ENCODE results near the gene SCARB1. TPM values are rescaled to one million over a fixed set of nuclear protein-coding genes. Genes with fewer than 3 reads are reported as not detected.

SCARB1 gene
- total RNA-seq, 1 experiment from 2014 or later, result 31.3 TPM

- Mint-ChIP-seq H3K4me3 (no peak overlapping the region), H3K36me3 (ENCODE audit: insufficient read depth in 1 of 3, low read depth in 3 of 3) (peaks cover 2 to 4% (median 3%) of the 10 kb centered on the region in 3 experiments; a peak in 3 of 7 replicates), H3K4me1 (peaks cover 26 to 36% of the 10 kb centered on the region in 2 experiments), H3K27ac (peak overlapping the region in 1 of 3 experiments; percentile 94; a peak in 1 of 7 replicates), H3K9me3 (no peaks in the 10 kb centered on the region), H3K27me3 (ENCODE audit: low read depth) (peaks cover 29% of the 10 kb centered on the region)
- no peak overlapping the region for H2BK12ac ChIP-seq (ENCODE audit: insufficient read length, low read depth, low read length)
- no peak overlapping the region for H2BK20ac ChIP-seq (ENCODE audit: low read depth, low read length, poor library complexity, severe bottlenecking)
- no peak overlapping the region for H2BK15ac ChIP-seq (ENCODE audit: low read depth, low read length)
- H3K79me2 ChIP-seq (ENCODE audit: insufficient read depth, low read length), result peaks cover 2% of the 10 kb centered on the region; the same call in 1 of the 2 replicates
- no peak overlapping the region for H3K23ac ChIP-seq (ENCODE audit: insufficient read length, low read depth, low read length)
- H3K4me1 ChIP-seq (ENCODE audit: insufficient read depth, low read length), result no peaks in the 10 kb centered on the region; the same call in 1 of the 2 replicates
- no peak overlapping the region for H4K5ac ChIP-seq (ENCODE audit: insufficient read length, low read depth, low read length)
- TF ChIP-seq CTCF (conservative IDR thresholded peaks at IDR 0.05), result no peak
- H3K9ac ChIP-seq (ENCODE audit: extremely low read depth, insufficient read length, low read length), result no peak overlapping the region
- H2BK5ac ChIP-seq (ENCODE audit: insufficient read length, low read length), result no peak overlapping the region
- no peak overlapping the region for H4K8ac ChIP-seq (replicated peaks; ENCODE audit: insufficient read length, low read depth, low read length)
- H3T11ph ChIP-seq (ENCODE audit: low read length), result no peak overlapping the region
- no peak overlapping the region for H2BK120ac ChIP-seq (ENCODE audit: low read depth, low read length, poor library complexity, severe bottlenecking)
- H2AK5ac ChIP-seq (ENCODE audit: insufficient read length, low read length), result no peak overlapping the region
- no peak overlapping the region for H3K56ac ChIP-seq (ENCODE audit: insufficient read length, low read depth, low read length)
- H3K18ac ChIP-seq (ENCODE audit: insufficient read length, low read depth, low read length), result no peak overlapping the region
- no peak overlapping the region for H3K4ac ChIP-seq (ENCODE audit: low read depth, low read length)
- H3K23me2 ChIP-seq (ENCODE audit: insufficient read length, low read depth, low read length, poor library complexity, severe bottlenecking), result peaks cover 9% of the 10 kb centered on the region
- no peak overlapping the region for H3K14ac ChIP-seq (ENCODE audit: insufficient read depth, low read length)
- WGBS (ENCODE audit: extremely low coverage, insufficient read length, low lambda C conversion rate), result no CpG with 5 or more reads among the region's 7 CpGs
- H3K27ac ChIP-seq (ENCODE audit: insufficient read length, low read depth, low read length), result no peak overlapping the region
- no peaks in the 10 kb centered on the region for H3K9me3 ChIP-seq (ENCODE audit: control insufficient read depth, low read depth, low read length)
- no peak overlapping the region for H2AFZ ChIP-seq (ENCODE audit: low read length)
- H3K27me3 ChIP-seq (ENCODE audit: insufficient read depth, low read length), result no peaks in the 10 kb centered on the region; the same call in 1 of the 2 replicates
- no peaks in the 10 kb centered on the region for H3K79me1 ChIP-seq (ENCODE audit: insufficient read depth, low read depth, low read length, poor library complexity, severe bottlenecking)
- H4K91ac ChIP-seq (ENCODE audit: insufficient read length, low read depth, low read length), result no peak overlapping the region
- H3K4me2 ChIP-seq (ENCODE audit: insufficient read depth, insufficient read length, low read length), result no peak overlapping the region
- no peaks in the 10 kb centered on the region for H4K20me1 ChIP-seq (ENCODE audit: control insufficient read depth, insufficient read depth, insufficient read length)
- DNase-seq, result no peak
These were observed 2.1 kb upstream of the SCARB1 start for GRCh38 chr12:124865728-124866127.
